Umbilical cord (tissue), 2 donors: ENCODE data around the gene DTNB. TPM values are rescaled to one million over a fixed set of nuclear protein-coding genes. Genes with fewer than 3 reads are reported as not detected.
A peak's percentile ranks its signal among the peaks of the same experiment; 100 is the strongest.
"Not testable (repeated sequence)": the region's sequence is repeated elsewhere in the genome, so short reads cannot be mapped to it uniquely, and the experiment has no call there.

ENCODE experiments used
- DNase-seq: peaks from one replicate; pipeline ENCODE4 v3.0.0-alpha.2; 2015; ENCODE audit warnings: low spot score
- total RNA-seq: library from RNA; depleted of rRNA; stranded (reverse); fragments of >200 nt; gene quantifications from one replicate; pipeline ENCODE4 v1.2.3, GENCODE V29; 2014; ENCODE audit warnings: low replicate concordance; ENCODE audit not compliant: insufficient read depth

The DTNB gene
- total RNA-seq, 1 donor from 2014 or later: 55.4 TPM

DNA sequence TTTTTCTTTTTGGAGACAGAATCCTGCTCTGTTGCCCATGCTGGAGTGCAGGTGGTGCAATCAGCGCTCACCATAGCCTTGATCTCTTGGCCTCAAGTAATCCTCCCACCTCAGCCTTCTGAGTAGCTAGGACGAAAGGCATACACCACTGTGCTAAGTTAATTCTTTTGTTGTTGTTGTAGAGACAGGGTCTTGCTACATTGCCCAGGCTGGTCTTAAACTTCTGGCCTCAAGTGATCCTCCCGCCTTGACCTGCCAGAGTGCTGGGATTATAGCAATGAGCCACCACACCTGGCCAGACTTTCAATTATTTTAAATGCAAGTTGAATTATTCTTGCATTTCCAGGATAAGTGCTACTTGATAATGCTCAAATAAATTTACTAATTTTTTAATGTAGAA lies 126.5 kb downstream of the DTNB start:
- no peak for DNase-seq

DNA sequence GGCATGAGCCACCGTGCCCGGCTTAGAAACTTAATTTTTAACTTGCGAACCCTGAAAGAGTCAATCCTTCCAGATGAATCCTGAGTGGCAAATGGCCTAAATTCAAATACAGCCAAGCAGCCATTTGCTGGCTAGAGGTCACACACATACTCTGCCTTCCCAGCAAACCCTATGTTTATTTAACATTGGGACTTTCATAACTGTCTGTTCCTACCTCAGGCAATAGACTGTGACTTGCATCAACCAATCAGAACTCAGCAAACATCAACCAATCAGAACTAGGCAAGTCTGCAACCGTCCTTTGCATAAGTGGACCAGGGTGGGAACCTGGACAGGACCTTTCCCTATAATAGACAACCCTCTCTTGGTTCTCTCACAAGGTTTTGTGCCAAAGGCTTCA lies 127.5 kb downstream of the DTNB start:
- no peak for DNase-seq

DNA sequence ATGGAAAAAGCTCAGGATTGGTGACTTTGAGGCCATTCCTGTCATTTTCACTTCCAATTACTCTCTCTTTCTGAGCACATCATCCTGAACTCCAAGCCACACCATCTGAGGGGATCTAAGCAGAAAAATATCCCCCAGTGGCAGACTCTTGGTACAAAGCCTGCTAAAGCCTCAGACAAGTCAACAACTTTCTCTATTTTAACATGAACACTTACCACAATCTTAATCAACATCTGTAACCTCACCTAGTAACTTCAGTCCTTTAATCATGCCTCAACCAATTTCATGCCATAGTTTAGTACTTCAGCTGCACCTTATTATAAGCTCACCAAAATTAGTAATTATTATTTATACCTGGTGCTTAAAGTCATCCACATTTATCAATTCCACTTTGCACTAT lies 128.9 kb downstream of the DTNB start:
- DNase-seq: no peak

- DNase-seq: no peak
Observed at GRCh38 chr2:25543939-25544338, 129.4 kb downstream of the DTNB start.

GRCh38 chr2:25541378-25541777 lies 132.0 kb downstream of the DTNB start:
- no peak for DNase-seq

- DNase-seq: no peak
Observed at GRCh38 chr2:25539136-25539535, 134.2 kb downstream of the DTNB start.

DNA sequence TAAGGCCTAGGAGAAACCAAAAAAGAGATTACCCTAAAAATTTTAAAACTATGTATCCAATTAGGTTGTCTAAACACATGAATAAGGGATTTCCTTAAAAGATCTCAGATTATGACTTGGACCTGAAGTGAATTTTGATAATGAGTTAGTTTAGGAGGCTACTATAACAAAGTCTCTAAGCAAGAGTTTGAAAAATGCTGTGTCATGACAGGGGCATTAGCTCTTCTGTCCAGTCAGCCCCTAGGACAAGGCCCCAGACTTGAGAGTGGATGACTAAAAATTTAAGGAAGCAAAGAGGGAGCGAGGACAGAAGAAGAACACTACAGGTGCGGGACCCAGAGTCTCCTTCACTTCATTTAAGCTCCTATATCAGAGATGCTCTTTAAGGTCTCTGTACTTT lies 135.9 kb downstream of the DTNB start:
- DNase-seq: no peak

DNA sequence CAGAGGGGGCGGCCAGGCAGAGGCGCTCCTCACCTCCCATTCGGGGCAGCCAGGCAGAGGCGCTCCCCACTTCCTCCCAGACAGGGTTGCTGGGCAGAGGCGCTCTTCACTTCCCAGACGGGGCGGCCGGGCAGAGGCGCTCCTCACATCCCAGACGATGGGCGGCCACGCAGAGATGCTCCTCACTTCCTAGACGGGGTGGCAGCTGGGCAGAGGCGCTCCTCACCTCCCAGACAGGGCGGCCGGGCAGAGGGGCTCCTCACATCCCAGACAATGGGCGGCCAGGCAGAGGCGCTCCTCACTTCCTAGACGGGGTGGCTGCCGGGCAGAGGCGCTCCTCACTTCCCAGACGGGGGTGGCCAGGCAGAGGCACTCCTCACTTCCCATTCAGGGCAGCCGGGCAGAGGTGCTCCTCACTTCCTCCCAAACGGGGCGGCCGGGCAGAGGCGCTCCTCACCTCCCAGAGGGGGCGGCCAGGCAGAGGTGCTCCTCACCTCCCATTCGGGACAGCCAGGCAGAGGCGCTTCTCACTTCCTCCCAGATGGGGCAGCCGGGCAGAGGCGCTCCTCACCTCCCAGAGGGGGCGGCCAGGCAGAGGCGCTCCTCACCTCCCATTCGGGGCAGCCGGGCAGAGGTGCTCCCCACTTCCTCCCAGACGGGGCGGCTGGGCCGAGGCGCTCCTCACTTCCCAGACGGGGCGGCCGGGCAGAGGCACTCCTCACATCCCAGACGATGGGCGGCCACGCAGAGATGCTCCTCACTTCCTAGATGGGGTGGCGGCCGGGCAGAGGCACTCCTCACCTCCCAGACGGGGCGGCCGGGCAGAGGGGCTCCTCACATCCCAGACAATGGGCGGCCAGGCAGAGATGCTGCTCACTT lies 137.7 kb downstream of the DTNB start:
- not testable (repeated sequence) for DNase-seq

GRCh38 chr2:25534937-25535336 lies 138.4 kb downstream of the DTNB start:
- DNase-seq: not testable (repeated sequence)

DNA sequence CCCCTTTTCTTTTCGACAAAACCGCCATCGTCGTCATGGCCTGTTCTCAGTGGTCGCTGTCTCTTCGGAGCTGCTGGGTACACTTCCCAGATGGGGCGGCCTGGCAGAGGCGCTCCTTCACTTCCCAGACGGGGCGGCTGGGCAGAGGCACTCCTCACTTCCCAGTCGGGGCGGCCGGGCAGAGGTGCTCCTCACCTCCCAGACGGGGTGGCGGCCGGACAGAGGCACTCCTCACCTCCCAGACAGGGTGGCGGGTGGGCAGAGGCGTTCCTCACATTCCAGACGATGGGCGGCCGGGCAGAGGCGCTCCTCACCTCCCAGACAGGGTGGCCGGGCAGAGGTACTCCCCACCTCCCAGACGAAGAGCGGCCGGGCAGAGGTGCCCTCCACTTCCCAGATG lies 138.9 kb downstream of the DTNB start:
- DNase-seq: no peak

DNA sequence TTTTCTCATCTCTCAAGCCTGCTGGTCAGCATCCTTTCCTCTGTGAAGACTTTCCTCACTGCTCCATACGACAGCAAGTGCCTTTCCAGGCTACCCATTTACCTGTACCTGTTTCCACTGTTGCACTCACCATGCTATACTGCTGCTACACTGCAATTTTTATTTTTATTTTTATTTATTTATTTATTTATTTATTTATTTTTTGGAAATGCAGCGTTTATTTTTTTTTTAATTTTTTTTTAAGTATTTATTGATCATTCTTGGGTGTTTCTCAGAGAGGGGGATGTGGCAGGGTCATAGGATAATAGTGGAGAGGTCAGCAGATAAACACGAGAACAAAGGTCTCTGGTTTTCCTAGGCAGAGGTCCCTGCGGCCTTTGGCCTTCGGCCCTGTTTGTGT lies 139.6 kb downstream of the DTNB start:
- not testable (repeated sequence) for DNase-seq

DNA sequence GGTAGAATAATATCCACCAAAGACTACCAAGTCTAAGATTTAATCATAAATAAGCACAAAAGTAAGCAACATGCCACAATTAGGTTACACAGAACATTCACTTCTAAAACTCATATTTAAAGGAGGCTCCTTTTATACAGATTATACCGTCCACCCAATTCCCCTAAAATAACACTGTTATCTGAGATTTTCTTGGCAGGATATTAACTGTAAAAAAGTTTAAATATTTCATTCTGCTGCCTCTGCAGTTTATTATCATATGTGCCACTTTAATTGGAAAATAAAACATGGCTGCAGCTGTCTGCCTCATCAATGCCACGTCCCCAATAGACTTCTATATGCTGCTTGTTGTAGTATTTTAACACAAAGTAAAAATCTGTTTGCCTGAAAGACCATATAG lies 140.9 kb downstream of the DTNB start:
- DNase-seq: no peak

DNA sequence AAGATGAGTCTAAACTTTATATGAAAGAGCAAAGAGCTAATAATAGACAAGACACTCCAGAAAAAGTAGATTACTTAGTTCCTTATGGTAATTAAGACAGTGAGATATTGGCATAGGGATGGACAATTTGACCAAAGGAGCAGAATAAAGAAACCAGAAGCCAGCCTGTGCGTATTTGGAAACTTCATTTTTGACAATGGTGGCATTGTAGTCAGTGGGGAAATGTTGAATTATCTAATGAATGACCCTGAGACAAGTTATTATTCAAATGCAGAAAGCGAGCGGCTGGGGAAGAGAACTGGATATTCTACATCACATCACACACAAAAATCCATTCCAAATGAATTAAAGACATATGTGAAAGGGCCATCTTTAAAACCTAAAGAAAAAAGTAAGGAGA lies 144.3 kb downstream of the DTNB start:
- DNase-seq: no peak

DNA sequence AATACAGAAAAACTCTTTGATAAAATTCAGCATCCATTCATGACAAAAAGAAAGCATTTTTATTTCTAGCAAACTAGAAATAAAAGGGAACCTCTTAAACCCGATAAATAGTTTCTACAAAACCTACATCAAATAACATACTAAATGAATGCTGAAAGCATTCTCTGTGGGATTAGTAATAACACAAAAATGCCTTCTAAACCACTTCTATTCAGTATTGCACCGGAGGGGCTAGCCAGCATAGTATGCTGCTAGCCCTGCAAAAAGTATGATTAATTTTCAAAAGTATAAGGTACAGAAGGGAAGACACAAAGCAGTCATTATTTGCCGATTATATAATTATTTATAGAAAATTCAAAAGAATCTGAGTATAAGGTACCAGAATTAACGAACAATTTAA lies 145.2 kb downstream of the DTNB start:
- no peak for DNase-seq

DNA sequence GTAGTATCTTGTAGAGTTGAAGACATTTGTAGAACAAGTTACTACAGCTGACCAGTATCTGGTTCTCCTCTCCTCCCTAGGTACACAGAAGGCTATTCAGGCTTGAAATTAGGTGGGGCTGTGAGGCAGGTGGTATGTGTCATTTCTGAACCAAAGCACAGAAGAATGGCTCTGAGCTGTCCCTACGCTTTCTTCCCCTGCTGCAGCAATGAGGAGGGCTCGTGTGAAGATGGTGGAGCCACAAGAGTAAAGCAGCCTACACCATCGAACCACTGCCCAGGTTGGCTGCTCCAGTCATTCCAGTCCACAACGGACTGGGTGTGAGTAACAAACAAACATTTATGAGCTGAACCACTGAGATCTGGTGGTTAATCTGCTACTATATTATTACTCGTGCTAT lies 148.9 kb downstream of the DTNB start:
- DNase-seq: no peak

- DNase-seq: no peak
Observed at GRCh38 chr2:25523060-25523459, 150.3 kb downstream of the DTNB start.

GRCh38 chr2:25521665-25522387 lies 151.6 kb downstream of the DTNB start:
- DNase-seq: peak; percentile 76

DNA sequence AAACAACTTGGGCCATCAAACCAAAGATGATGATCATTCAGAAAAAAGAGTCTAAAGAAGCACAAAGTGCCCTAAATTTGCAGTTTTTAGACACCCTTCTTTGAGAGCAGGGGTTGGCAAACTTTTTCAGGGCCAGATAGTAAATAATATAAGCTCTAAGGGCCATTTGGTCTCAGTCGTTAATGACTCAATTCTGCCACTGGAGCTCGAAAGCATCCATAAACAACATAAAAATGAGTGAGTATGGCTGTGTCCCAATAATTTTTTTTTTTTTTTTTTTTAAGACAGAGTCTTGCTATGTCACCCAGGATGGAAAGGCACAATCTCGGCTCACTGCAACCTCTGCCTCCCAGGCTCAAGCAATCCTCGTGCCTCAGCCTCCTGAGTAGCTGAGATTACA lies 152.3 kb downstream of the DTNB start:
- no peak for DNase-seq

DNA sequence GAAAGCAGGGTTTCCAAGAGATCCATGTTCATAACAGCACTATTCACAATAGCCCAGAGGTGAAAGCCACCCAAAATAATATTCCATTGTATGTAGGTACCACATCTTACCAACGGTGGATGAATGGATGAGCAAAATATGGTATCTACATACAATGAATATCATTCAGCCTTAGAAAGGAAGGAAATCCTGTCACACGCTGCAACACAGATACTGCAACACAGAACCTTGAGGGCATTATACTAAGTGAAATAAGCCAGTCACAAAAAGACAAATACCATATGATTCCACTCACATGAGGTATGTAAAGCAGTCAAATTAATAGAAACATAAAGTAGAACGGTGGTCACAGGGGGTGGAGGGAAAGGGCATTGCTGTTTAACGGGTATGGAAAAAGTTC lies 155.7 kb downstream of the DTNB start:
- no peak for DNase-seq

- DNase-seq: no peak
Observed at GRCh38 chr2:25514043-25514637, 159.2 kb downstream of the DTNB start.

GRCh38 chr2:25512707-25513106 lies 160.7 kb downstream of the DTNB start:
- peak; percentile 34 for DNase-seq

GRCh38 chr2:25506226-25506625 lies 167.2 kb downstream of the DTNB start:
- no peak for DNase-seq

DNA sequence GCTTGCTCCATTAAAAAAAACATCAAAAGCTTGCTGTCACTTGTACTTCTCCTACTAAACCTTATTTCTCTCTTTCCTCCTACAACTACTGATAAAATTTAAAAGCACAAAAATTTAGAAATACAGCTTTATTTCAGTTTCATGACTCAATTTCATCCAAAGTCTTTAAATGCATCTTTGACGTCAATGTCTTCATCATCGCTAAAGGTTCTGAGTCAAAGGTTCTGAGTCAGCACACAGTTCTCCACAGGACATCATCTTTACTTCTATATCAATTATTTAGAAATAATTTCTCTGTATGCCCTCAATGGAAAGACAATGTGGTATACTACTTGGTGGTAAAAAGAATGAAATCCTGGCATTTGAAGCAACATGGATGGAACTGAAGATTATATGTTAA lies 167.8 kb downstream of the DTNB start:
- no peak for DNase-seq
